ENCODE data around the gene TMEM69. TPM values are rescaled to one million over a fixed set of nuclear protein-coding genes. Genes with fewer than 3 reads are reported as not detected.

TMEM69 gene
- total and polyA plus RNA-seq, 2 donors (not counting 3 experiments of a cell fraction or from before 2014, with no cell fraction given) = 25.6 to 56.2 TPM

GRCh38 chr1:45654540-45655280 lies 33.3 kb upstream of the TMEM69 start:
- ChIA-PET CTCF (interaction anchor here (0.8 to 1.5 kb wide), 3 partner anchors 25 to 227 kb away, joined by 3 read pairs; no protein-coding TSS in a partner anchor), POLR2A (interaction anchor here (0.5 kb wide), 1 partner anchor 49 kb away, joined by 4 read pairs; no protein-coding TSS in a partner anchor)
- TF ChIP-seq POLR2A (IDR thresholded peaks at IDR 0.05; ENCODE audit: low read depth, low read length) = no peak
- no peak for TF ChIP-seq JUN (IDR thresholded peaks at IDR 0.05; ENCODE audit: borderline replicate concordance, insufficient read depth, insufficient read length, low read depth)
- TF ChIP-seq MYC (IDR thresholded peaks at IDR 0.05; ENCODE audit: low read depth, low read length) = no peak
- TF ChIP-seq POLR2AphosphoS5 (IDR thresholded peaks at IDR 0.05; ENCODE audit: insufficient read depth, low read depth, low read length) = no peak
- TF ChIP-seq, protein P1, sequence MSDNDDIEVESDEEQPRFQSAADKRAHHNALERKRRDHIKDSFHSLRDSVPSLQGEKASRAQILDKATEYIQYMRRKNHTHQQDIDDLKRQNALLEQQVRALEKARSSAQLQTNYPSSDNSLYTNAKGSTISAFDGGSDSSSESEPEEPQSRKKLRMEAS (IDR thresholded peaks at IDR 0.05; ENCODE audit: insufficient read depth, insufficient read length) = no peak
- TF ChIP-seq, protein P2, sequence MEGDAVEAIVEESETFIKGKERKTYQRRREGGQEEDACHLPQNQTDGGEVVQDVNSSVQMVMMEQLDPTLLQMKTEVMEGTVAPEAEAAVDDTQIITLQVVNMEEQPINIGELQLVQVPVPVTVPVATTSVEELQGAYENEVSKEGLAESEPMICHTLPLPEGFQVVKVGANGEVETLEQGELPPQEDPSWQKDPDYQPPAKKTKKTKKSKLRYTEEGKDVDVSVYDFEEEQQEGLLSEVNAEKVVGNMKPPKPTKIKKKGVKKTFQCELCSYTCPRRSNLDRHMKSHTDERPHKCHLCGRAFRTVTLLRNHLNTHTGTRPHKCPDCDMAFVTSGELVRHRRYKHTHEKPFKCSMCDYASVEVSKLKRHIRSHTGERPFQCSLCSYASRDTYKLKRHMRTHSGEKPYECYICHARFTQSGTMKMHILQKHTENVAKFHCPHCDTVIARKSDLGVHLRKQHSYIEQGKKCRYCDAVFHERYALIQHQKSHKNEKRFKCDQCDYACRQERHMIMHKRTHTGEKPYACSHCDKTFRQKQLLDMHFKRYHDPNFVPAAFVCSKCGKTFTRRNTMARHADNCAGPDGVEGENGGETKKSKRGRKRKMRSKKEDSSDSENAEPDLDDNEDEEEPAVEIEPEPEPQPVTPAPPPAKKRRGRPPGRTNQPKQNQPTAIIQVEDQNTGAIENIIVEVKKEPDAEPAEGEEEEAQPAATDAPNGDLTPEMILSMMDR (IDR thresholded peaks at IDR 0.05; ENCODE audit: extremely low read depth in 1 of 2, insufficient read depth in 1 of 2, low read depth in 1 of 2, low read length in 2 of 2) = no peak
- TF ChIP-seq FOS (IDR thresholded peaks at IDR 0.05; ENCODE audit: borderline replicate concordance, insufficient read depth, low read length) = no peak
- TF ChIP-seq GATA2 (IDR thresholded peaks at IDR 0.05; ENCODE audit: insufficient read depth, insufficient read length, low read depth, low read length) = no peak
- no peak for TF ChIP-seq EZH2 (IDR thresholded peaks at IDR 0.05; ENCODE audit: borderline replicate concordance, low read depth, low read length, severe bottlenecking)
- no peaks in the 10 kb centered on the region for H4K20me1 ChIP-seq (replicated peaks; ENCODE audit: control insufficient read depth, extremely low read depth, insufficient read depth, low read length)
- peaks cover 11% of the 10 kb centered on the region for H3K79me2 ChIP-seq (ENCODE audit: control insufficient read depth, insufficient read depth, low read length)
- H3K9ac ChIP-seq (replicated peaks; ENCODE audit: extremely low read depth, insufficient read depth, low read length) = no peak overlapping the region
- H3K27ac ChIP-seq (ENCODE audit: insufficient read depth, low read depth, low read length) = no peak overlapping the region
- peaks cover 25 to 27% of the 10 kb centered on the region in 2 experiments for H3K36me3 ChIP-seq (ENCODE audit: control insufficient read depth in 2 of 2, extremely low read depth in 1 of 2, insufficient read depth in 2 of 2, low read length in 2 of 2)
- FAIRE-seq = no peak
- no TSS peak for BruUV-seq (replicated peaks)
- H3K9me3 ChIP-seq (replicated peaks; ENCODE audit: control insufficient read depth, insufficient read depth, low read length) = no peaks in the 10 kb centered on the region
- DNase-seq (ENCODE audit: low read depth, low spot score) = no peak
- H2AFZ ChIP-seq (ENCODE audit: low read depth, low read length) = no peak overlapping the region
- dilution Hi-C loops (cut with MboI; ENCODE audit: extremely low pct_ligation_motif_present, low sequenced_read_pairs) (no loop called here), intact Hi-C loops (cut with micrococcal nuclease) (no loop called here)
- no peak overlapping the region for H3K4me3 ChIP-seq (replicated peaks in 1 of 3; ENCODE audit: insufficient read depth in 1 of 3, low read depth in 1 of 3, low read length in 3 of 3)
- no peaks in the 10 kb centered on the region for H3K27me3 ChIP-seq (ENCODE audit: control insufficient read depth in 2 of 2, insufficient read depth in 2 of 2, low read length in 2 of 2)
- H3K9me1 ChIP-seq (replicated peaks; ENCODE audit: control insufficient read depth, extremely low read depth, insufficient read depth, low read length) = no peaks in the 10 kb centered on the region
- no peaks in the 10 kb centered on the region for H3K4me1 ChIP-seq (ENCODE audit: control insufficient read depth, extremely low read depth, insufficient read depth, low read length)
- H3K4me2 ChIP-seq (ENCODE audit: insufficient read depth, low read length) = no peak overlapping the region

Data from endothelial cell of umbilical vein (primary cell).